Panc1 (cell line): Measurements from ENCODE around the gene ZFX. TPM values are rescaled to one million over a fixed set of nuclear protein-coding genes. Genes with fewer than 3 reads are reported as not detected.
"Not testable (repeated sequence)": the region's sequence is repeated elsewhere in the genome, so short reads cannot be mapped to it uniquely, and the experiment has no call there.

Experiments used
- ATAC-seq: fragments of 200-7000 bp; cut with Tn5 transposase; 2 replicates; pipeline ENCODE4 v1.9.1; 2020; ENCODE audit warnings: mild to moderate bottlenecking, moderate library complexity
- BruUV-seq: library from RNA; stranded (reverse); fragments of 400-500 nt; replicated peaks from 2 replicates; lab custom pipeline; 2021; lab: Mats Ljungman, UMichigan
- CTCF ChIA-PET: fragments of 300-600 bp; sonication (Branson Sonifier 250); formaldehyde crosslinking; loops from one replicate; lab custom pipeline; 2022; ENCODE audit warnings: antibody characterized with exemption; lab: Charles Lee
- POLR2A ChIA-PET: fragments of 300-600 bp; sonication (Branson Sonifier 250); formaldehyde crosslinking; loops from one replicate; lab custom pipeline; 2022; ENCODE audit warnings: antibody characterized with exemption; lab: Charles Lee
- DNase-seq: peaks from one replicate; pipeline ENCODE4 v3.0.0-alpha.2; 2010; ENCODE audit warnings: low read depth, low spot score
- H3K27ac ChIP-seq: 2 replicates; pipeline ENCODE4 v1.5.1; 2011; ENCODE audit warnings: mild to moderate bottlenecking, low read length, inconsistent platforms
- H3K27me3 ChIP-seq: fragments of 200-500 bp; sonication (Bioruptor generic); 2 replicates; pipeline ENCODE4 v1.6.0; 2014; ENCODE audit warnings: low read length, inconsistent platforms; ENCODE audit not compliant: control insufficient read depth, insufficient read depth
- H3K36me3 ChIP-seq: fragments of 200-500 bp; sonication (Bioruptor generic); 2 replicates; pipeline ENCODE4 v1.5.1; 2014; ENCODE audit warnings: inconsistent platforms, mild to moderate bottlenecking, low read length, moderate library complexity; ENCODE audit not compliant: control insufficient read depth, insufficient read depth
- H3K4me1 ChIP-seq: 2 replicates; pipeline ENCODE4 v1.5.1; 2011; ENCODE audit warnings: inconsistent platforms, mild to moderate bottlenecking, low read length, moderate library complexity; ENCODE audit not compliant: control insufficient read depth, insufficient read depth
- H3K4me3 ChIP-seq, 2 experiments: 2 replicates each; pipeline ENCODE4 v1.5.1; 2011 to 2012; ENCODE audit warnings: low read depth in 2 of 2, low read length in 2 of 2, mild to moderate bottlenecking in 2 of 2, inconsistent platforms in 1 of 2, moderate library complexity in 1 of 2
- H3K9me3 ChIP-seq: fragments of 200-500 bp; sonication (Bioruptor generic); 2 replicates; pipeline ENCODE4 v1.5.1; 2014; ENCODE audit warnings: low read depth, mild to moderate bottlenecking, inconsistent platforms, low read length, moderate library complexity; ENCODE audit not compliant: control insufficient read depth, insufficient read depth
- CTCF ChIP-seq: fragments of 450-650 bp; IDR thresholded peaks from 2 replicates; pipeline ENCODE4 v1.5.1; 2017; ENCODE audit warnings: mild to moderate bottlenecking
- POLR2AphosphoS5 ChIP-seq: IDR thresholded peaks from 2 replicates; pipeline ENCODE4 v1.6.1; 2012; ENCODE audit warnings: mild to moderate bottlenecking, low read depth, low read length, moderate library complexity
- REST ChIP-seq, 2 experiments: IDR thresholded peaks; 2 replicates each; pipeline ENCODE4 v1.6.1; 2011 to 2012; ENCODE audit warnings: low read depth in 2 of 2, control low read depth in 1 of 2, low read length in 1 of 2, mild to moderate bottlenecking in 1 of 2, moderate library complexity in 1 of 2; ENCODE audit not compliant: insufficient read depth in 1 of 2
- SIN3A ChIP-seq: IDR thresholded peaks from 2 replicates; pipeline ENCODE4 v1.6.1; 2012; ENCODE audit warnings: low read depth, mild to moderate bottlenecking, low read length, moderate library complexity, borderline replicate concordance; ENCODE audit not compliant: insufficient read depth
- TCF7L2 ChIP-seq: IDR thresholded peaks from 2 replicates; pipeline ENCODE4 v1.6.1; 2011; ENCODE audit warnings: mild to moderate bottlenecking, low read depth, low read length, inconsistent platforms
- in situ Hi-C: cut with HindIII; loops from 2 replicates; pipeline ENCODE4 v1.10.0; 2016; ENCODE audit warnings: low sequenced_read_pairs, low pct_unique_long_range_greater_than_20kb
- intact Hi-C: fragments of 100-400 bp; cut with micrococcal nuclease; formaldehyde crosslinking; loops from one replicate; pipeline ENCODE4 v1.10.0; 2022; ENCODE audit not compliant: unreplicated experiment
- total RNA-seq: library from RNA; stranded (reverse); gene quantifications from one replicate; pipeline ENCODE4 v1.2.1, GENCODE V29; 2021; ENCODE audit not compliant: unreplicated experiment

The ZFX gene
- total RNA-seq, 1 experiment from 2014 or later: 38.7 TPM

GRCh38 chrX:24137192-24137591, 12.3 kb upstream of the ZFX start:
- H3K4me1 ChIP-seq: no peaks in the 10 kb centered on the region; the same call in none of the 2 replicates
- ChIA-PET POLR2A (interaction anchor here (0.6 kb wide), 1 partner anchor 124 kb away, joined by 11 read pairs; no protein-coding TSS in a partner anchor), CTCF (no interaction called here)
- no TSS peak for BruUV-seq
- no peaks in the 10 kb centered on the region for H3K27me3 ChIP-seq
- peak overlapping the region; percentile 90 for H3K27ac ChIP-seq
- ATAC-seq (no peak), DNase-seq (no peak)
- no peaks in the 10 kb centered on the region for H3K36me3 ChIP-seq
- in situ Hi-C loops (no loop called here), intact Hi-C loops (loop anchor here (10.0 kb wide), 1 partner anchor 52 kb away; no protein-coding TSS in a partner anchor)
- peak overlapping the region in 1 of 2 experiments; percentile 40; a peak in 2 of 4 replicates for H3K4me3 ChIP-seq
- TF ChIP-seq SIN3A (no peak), REST (IDR thresholded peaks at IDR 0.05; ENCODE audit: insufficient read depth in 1 of 2, low read depth in 2 of 2, low read length in 1 of 2) (no peak), POLR2AphosphoS5 (no peak), TCF7L2 (no peak), CTCF (no peak)
- no peaks in the 10 kb centered on the region for H3K9me3 ChIP-seq

GRCh38 chrX:24143982-24144381, 5.5 kb upstream of the ZFX start:
- H3K27me3 ChIP-seq, H3K36me3 ChIP-seq, DNase-seq, CTCF ChIA-PET, BruUV-seq, H3K9me3 ChIP-seq, intact Hi-C loops, ATAC-seq, H3K4me3 ChIP-seq, in situ Hi-C loops: not testable (repeated sequence)
- H3K4me1 ChIP-seq: peaks cover 19% of the 10 kb centered on the region; the same call in 1 of the 2 replicates
- POLR2A ChIA-PET: interaction anchor here (0.7 kb wide), 1 partner anchor 88 kb away, joined by 3 read pairs; no protein-coding TSS in a partner anchor
- H3K27ac ChIP-seq: peak overlapping the region; percentile 92

GRCh38 chrX:24144528-24144927, 5.0 kb upstream of the ZFX start:
- TF ChIP-seq TCF7L2: no peak
- TF ChIP-seq POLR2AphosphoS5: no peak
- no peak for TF ChIP-seq REST (IDR thresholded peaks at IDR 0.05; ENCODE audit: insufficient read depth in 1 of 2, low read depth in 2 of 2, low read length in 1 of 2)
- H3K4me1 ChIP-seq: peaks cover 19% of the 10 kb centered on the region; the same call in 1 of the 2 replicates
- intact Hi-C loops (no loop called here), in situ Hi-C loops (no loop called here)
- no peak for ATAC-seq
- no peaks in the 10 kb centered on the region for H3K27me3 ChIP-seq
- peak overlapping the region; percentile 92 for H3K27ac ChIP-seq
- DNase-seq: no peak
- H3K9me3 ChIP-seq: no peaks in the 10 kb centered on the region
- POLR2A ChIA-PET: interaction anchor here (0.6 kb wide), 2 partner anchors 119 to 161 kb away, joined by 3 to 15 read pairs; no protein-coding TSS in a partner anchor
- CTCF ChIA-PET: no interaction called here
- no TSS peak for BruUV-seq
- H3K36me3 ChIP-seq: no peaks in the 10 kb centered on the region
- no peak overlapping the region for H3K4me3 ChIP-seq
